RWPE1 (cell line): ENCODE results near the gene TBC1D9B.

Source experiments
- CTCF ChIA-PET: fragments of 350-600 bp; sonication (Branson Sonifier 250); formaldehyde crosslinking; extraction: SDS; loops from one replicate; lab custom pipeline; 2021; lab: Yijun Ruan, JAX
- POLR2A ChIA-PET: fragments of 400-600 bp; formaldehyde crosslinking; extraction: SDS; loops from one replicate; lab custom pipeline; 2020; ENCODE audit warnings: antibody characterized with exemption; ENCODE audit not compliant: low non-redundant PET; lab: Yijun Ruan, JAX
- DNase-seq: peaks from one replicate; pipeline ENCODE4 v3.0.0; 2012; ENCODE audit warnings: low spot score
- H3K27ac ChIP-seq: fragments of 450-650 bp; 2 replicates; pipeline ENCODE4 v1.5.1; 2017
- TF ChIP-seq, protein P1 (sequence below): fragments of 450-650 bp; conservative IDR thresholded peaks from 2 replicates; pipeline ENCODE4 v1.5.1; 2017; ENCODE audit warnings: low read depth, mild to moderate bottlenecking

TBC1D9B gene

DNA sequence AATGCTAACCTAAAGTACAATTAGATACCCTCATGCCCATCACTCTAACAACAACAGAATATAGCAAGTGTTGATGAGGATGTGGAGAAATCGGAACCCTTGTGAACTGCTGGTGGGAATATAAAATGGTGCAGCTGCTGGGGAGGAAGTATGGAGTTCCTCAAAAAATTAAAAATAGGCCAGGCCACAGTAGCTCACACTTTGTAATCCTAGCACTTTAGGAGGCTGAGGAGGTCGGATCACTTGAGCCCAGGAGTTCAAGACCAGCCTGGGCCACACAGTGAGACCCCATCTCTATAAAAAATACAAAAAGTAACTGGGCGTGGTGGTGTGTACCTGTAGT lies 31.1 kb downstream of the TBC1D9B start:
- no peak for DNase-seq
- ChIA-PET CTCF (no interaction called here), POLR2A (no interaction called here)
- TF ChIP-seq, protein P1, sequence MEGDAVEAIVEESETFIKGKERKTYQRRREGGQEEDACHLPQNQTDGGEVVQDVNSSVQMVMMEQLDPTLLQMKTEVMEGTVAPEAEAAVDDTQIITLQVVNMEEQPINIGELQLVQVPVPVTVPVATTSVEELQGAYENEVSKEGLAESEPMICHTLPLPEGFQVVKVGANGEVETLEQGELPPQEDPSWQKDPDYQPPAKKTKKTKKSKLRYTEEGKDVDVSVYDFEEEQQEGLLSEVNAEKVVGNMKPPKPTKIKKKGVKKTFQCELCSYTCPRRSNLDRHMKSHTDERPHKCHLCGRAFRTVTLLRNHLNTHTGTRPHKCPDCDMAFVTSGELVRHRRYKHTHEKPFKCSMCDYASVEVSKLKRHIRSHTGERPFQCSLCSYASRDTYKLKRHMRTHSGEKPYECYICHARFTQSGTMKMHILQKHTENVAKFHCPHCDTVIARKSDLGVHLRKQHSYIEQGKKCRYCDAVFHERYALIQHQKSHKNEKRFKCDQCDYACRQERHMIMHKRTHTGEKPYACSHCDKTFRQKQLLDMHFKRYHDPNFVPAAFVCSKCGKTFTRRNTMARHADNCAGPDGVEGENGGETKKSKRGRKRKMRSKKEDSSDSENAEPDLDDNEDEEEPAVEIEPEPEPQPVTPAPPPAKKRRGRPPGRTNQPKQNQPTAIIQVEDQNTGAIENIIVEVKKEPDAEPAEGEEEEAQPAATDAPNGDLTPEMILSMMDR = no peak
- no peak overlapping the region for H3K27ac ChIP-seq

DNA sequence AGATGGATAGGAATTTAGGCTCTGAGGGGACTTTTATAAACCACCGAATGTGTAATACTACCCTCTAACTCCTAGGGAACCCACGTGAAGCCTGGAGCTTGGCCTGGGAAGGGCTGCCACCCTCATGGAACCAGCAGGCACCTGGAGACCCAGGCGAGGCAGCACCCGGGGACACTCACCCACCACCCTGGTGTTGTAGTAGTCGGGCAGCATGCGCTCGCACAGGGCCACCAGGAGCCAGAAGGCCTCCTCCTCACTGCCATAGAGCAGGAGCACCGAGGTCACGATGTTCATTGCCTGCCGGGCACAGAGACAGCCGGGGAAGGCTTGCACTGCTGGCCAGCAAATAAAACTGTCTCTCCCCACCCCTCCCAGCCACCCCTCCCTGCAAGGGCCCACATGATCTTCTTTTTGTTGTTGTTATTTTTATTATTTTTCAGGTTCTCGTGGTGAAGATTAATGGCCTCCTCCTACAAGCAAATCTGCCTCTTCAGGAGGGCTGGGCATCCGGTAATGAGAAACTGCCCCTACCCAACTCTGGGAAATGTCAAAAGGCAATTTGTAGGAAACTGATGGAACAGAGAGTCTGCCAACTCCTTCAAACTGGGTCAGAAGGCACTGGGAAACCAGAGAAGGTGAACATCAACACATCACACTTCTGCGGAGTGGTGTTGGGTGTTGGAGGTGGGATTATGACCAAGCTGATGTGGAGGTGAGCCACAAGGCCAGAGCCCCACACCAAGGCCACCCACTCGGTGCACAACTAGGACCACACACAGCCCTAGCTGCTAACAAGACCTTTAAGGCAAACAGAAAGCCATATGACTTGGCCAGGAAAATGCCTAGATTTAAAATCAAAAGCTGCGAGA lies 31.7 kb downstream of the TBC1D9B start:
- CTCF ChIA-PET = no interaction called here

DNA sequence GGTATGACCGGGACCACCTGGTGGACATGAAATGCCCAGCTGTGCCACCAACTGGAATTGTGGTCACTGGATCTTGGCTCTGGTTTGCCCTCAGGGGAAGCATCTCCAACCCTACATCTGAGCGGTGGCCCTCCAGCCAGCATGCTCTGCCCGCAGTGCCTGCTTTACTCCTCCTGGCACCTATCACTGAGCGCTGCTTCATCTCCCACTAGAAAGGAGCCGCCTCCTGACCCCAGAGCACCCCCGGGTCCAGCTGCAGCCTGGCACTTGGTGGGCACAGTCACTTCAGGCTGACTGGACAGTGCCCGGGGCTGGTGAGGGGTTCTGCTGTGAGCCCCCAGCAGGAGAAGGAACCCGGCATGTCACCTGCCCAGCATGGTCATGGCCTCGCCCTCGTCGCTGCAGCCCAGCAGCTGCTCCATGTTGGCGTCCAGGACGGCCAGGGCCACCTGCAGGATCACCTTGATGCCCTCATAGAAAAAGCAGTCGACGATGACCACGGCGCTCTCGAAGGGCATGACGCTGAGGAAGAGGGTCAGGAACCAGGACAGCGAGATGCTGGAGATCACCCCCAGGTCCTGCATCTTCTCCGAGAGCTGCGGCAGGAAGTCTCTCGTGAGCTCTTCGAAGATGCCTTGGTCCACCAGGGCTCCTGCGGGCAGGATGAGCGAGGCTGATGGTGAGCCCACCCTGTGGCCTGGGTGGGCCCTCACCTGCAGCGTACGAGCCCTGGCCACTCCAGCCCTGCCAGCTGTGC lies 33.0 kb downstream of the TBC1D9B start:
- H3K27ac ChIP-seq = no peak overlapping the region
- POLR2A ChIA-PET = no interaction called here
- TF ChIP-seq, protein P1 = no peak
- no peak for DNase-seq
- CTCF ChIA-PET = no interaction called here

More for the DNA sequence above, 31.7 kb downstream of the TBC1D9B start:
- no peak for DNase-seq
- POLR2A ChIA-PET = no interaction called here
- H3K27ac ChIP-seq = no peak overlapping the region
- TF ChIP-seq, protein P1 = no peak

DNA sequence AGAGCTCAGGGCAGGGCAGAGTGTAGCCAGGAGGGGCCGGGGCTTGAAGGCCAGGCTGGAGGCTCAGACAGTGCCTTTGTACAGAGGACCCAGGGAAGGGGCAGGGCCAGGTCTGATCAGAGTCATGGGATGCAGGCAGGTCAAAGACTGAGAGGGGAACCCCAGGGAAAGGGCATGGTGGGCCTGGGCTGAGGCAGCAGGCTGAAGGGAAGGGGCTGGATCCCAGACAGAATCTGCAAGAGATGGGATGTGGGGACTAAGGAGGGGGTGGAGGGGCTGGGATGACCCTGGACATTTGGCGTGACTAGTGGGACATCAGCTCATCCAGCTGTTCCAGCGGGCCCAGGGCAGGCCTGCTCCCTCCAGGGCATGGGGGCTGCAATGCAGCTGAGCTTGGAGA lies 33.6 kb downstream of the TBC1D9B start:
- no peak overlapping the region for H3K27ac ChIP-seq
- ChIA-PET CTCF (no interaction called here), POLR2A (no interaction called here)
- no peak for DNase-seq
- TF ChIP-seq, protein P1 = no peak

DNA sequence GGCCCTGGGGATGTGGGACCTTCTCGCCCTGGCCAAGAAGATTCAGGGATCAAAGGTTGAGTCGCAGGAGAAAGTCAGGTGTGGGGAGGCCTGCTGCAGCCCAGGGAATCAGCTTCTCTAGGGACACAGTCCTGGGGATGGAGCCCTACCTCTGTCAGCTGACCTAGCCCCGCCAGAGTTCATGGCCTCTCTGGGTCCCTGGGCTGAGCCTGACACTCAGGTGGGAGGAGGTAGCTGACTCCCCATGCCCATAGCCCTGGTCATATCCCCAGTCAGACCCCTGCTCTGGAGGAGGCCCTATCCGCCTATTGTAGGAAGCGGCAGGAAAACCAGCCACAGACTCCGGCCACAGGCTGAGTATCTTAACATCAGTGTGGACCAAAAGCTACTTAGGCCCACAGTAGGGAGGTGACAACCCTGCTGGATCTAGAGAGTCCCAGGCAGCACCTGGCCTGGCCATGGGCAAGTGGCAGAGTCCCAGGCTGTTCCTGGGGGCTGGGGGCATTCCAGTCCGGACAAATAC lies 34.0 kb downstream of the TBC1D9B start:
- no peak for DNase-seq
- TF ChIP-seq, protein P1 = no peak
- ChIA-PET POLR2A (no interaction called here), CTCF (no interaction called here)
- no peak overlapping the region for H3K27ac ChIP-seq

DNA sequence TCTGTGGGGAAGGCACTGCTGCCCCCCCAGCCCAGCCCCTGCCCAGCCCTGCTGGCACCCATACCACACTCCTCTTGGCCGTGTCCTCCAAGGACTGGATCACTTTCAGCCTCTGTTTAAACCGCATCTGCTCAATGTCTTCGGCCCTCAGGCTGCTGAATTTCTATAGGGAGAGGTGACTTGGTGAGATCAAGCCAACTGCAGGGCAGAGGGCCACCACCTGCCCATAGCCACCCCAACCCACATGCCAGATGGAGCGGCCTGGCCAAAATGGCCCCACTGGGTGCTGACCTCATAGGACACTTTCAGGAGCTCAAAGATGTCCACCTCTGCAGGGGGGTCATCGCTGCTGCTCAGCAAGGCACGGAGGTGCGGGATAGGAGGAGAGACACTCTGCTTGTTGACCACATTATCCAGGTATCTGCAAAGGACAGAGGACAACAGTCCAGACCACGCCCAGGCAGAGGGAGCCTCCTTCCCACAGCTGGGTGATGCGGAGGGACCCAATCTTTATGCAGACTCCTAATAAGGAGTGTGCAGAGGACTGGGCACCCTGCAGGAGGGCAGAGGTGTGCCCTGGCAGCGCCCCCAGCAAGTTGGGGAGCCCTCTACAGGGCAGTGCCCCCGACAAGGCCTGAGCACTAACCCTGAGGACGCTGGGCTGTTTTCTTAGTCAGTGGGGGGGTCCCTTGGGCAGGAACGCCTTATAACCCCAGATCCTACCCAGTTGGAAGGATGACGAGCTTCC lies 34.7 kb downstream of the TBC1D9B start:
- POLR2A ChIA-PET = no interaction called here
- CTCF ChIA-PET = interaction anchor here (0.7 kb wide), 1 partner anchor 452 kb away, joined by 3 read pairs; no protein-coding TSS in a partner anchor
- TF ChIP-seq, protein P1 = no peak
- no peak for DNase-seq
- no peak overlapping the region for H3K27ac ChIP-seq
